GM19239 (cell line): ENCODE results near the gene TRIM9.

Source experiments
- DNase-seq: peaks from one replicate; pipeline ENCODE4 v3.0.0; 2011; ENCODE audit warnings: low spot score; ENCODE audit not compliant: insufficient read length
- FAIRE-seq: peaks from 2 replicates; lab custom pipeline; 2011; peaks lifted over from hg19 to GRCh38; lab: Jason Lieb, UNC

Gene TRIM9

DNA sequence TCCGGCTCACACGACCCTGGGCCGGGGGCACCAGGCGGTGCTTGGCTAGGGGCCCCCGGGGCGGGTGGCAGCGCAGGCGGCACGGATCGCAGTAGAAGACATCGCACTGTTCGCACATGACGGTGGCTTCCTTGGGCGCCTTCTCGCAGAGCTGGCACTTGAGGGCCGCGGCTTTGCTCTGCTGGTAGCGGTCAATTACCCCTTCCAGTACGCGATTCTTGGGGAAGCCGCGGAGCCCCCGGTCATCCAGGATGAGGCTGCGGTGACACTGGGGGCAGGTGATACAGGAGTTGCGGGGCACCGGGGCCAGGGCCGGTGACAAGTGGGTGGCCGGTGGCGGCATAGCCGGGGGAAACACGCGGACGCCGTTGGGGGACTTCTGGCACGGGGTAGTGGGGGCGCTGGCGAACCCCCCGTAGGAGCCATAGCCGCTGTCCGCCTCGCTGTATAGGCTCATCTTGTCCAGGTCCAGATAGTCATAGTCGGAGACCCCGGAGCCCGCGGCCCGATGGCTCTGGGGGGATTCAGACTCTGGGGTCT is 553 bp downstream of the TRIM9 start:
- no peak for DNase-seq
- no peak for FAIRE-seq

DNA sequence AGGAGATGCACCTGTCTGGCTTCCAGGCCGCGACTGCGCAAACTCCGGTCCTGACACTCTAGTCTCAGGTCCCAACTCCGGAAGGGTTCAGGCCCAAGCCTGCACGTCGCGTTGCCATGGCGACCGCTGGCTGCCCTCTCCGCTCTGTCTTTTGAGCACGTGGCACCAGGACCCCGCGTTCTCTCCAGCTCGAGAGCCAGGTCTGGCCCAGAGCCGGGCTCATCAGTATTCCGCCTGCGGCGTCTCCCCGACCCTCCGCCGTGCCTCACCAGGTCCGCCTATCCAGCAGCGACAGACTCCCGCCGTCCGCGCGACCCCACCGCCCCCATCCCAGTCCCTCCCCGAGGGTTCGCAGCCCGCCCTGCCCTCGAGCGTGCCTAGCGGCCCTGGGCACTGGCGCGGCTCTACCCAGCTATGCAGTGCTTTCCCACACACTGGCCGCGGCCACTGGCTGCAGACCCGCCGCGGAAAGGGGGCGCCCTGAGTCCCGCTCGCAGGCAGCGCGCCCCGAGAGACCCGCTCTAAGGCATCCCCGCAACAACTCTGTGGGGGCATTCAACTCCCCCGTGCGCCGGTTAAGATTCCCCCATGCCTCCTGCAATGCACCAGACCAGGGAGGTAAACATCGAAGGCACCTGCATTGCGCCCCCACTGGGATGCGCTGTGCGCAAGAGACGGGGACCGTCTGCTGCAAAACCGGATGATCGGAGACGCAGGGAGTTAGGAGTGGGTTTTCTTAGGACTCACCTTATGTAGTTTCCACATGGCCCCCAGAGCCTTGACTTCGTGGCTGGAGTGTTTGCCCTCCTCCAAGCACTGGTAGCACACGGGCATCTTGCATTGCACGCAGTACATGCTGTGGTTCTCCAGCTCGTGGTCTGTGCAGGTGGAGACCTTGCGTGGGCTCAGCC is 1.3 kb downstream of the TRIM9 start:
- FAIRE-seq (no peak), DNase-seq (peak; percentile 13)

DNA sequence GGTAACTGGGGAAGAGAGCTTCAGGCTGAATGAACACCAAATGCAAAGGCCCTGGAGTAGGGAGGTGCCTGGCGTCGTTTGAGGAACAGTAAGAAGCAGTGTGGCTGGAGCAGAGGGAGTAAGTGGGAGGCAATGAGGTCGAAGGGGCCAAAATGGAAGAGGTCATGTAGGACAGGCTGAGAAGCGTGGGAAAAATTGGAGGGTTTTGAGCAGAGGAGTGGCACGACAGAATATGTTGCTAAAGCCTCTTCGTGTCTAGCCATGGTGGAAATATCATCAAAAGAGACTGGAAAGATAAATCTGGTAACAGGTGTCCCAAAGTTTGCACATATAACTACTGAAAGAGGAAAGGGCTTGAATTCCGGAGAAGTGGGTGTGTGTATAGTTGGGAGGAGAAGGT is 1.9 kb downstream of the TRIM9 start:
- FAIRE-seq (no peak), DNase-seq (no peak)

DNA sequence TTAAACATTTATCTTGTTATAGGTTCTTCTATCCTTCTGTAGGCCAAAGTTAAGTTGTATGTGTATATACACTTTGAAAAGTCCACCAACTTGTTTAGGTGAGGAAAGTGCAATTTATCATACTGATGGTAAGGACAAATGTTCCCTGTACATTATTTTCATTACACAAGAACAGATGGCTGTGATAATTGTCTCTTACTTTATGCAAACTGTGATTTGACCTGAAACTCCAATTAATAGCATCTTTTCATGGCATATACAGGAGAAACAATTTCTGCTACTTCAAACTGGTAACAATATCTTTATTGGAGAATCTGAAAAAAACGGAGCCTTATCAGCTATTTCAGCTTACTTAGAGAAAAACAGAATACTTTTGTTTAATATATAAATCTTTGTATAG is 5.6 kb downstream of the TRIM9 start:
- FAIRE-seq (no peak), DNase-seq (no peak)

DNA sequence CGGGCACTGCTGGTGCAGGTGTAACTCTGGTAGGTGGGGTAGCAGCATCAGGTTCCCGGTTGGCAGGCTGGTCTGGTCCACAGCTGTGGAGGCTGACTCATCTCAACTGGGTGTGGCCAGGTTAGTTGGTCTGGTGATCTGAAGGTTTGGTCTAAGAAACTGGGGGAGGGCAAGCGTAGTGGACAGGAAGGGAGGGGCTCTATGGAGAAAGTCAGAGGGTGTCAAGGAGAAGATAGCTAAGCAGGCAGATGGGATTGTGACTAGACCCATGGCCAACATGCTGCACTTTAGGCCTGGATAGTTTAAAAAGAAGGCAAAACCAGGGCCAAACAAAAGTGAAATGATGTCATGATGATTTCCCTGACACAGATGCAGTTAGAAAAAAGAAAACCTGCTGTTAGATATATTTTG is 7.9 kb downstream of the TRIM9 start:
- no peak for DNase-seq

DNA sequence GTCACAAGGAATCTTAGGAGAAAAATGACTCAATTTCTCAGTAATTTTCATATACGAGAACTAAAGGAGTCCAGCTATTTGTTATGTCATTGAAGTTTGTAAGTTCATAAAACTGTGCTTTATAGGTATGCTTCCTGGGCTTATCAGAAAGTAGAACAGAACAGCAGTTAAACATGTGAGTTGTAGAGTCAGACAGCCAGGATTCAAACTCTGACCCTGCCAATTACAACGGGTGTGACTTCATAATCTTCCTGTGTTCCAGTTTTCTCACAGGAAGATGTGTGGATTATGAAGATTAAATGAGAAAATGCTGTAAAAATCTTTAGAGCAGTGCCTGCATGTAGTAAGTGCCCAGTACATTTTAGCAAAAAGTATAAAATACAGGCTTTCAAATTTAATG is 8.9 kb downstream of the TRIM9 start:
- no peak for DNase-seq
- no peak for FAIRE-seq

More for the DNA sequence above, 7.9 kb downstream of the TRIM9 start:
- no peak for FAIRE-seq

DNA sequence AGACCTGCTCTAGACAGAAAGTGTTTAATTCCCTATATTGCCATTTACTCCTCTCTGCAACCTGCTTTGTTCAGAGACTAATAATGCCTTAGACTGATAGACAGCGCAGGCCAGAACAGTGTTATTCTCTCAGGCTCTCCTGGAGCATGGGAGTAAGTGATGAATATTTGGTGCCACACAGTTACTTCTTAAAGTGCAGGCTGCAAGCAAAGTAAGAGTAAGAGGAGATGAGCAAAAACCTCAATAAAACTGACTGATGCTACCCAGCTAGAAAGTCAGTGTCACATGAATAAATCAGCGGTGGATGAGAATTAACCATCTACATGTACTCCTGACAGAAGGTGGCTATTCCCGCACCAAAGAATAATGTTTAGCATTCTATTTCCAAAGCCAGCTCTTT is 9.9 kb downstream of the TRIM9 start:
- FAIRE-seq: no peak

DNA sequence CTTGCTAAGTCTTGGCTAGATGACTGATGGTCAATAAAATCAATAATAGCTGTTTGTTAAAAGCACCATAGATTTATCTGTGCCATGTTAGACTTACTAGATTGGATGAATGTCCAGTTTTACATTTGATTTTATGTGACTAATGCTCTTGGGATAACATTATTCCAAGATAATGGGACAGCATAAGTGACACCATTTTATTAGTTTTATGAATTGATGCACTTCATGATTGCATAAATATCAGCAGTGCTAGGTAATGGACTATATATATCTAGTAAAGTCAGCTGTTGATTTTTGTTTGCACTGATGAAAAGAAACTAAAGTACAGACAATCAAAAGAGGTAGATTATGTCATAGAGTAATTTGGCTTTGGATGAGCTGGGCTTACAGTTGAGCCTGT is 10.4 kb downstream of the TRIM9 start:
- no peak for FAIRE-seq
- no peak for DNase-seq

More for the DNA sequence above, 9.9 kb downstream of the TRIM9 start:
- DNase-seq: no peak

DNA sequence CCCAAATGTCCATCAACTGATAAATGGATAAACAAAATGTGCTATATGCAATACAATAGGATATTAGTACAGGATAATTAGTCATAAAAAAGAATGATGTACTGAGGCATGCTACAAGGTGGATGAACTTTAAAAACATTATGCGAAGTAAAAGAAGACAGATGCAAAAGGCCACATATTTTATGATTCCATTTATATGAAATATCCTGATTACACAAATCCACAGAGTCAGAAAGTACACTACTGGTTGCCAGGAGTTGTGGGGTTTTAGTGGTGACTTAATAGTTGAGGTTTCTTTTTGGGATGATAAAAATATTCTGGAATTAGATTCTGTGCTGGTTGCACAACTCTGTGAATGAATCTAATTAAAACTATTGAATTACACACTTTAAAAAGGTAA is 12.6 kb downstream of the TRIM9 start:
- FAIRE-seq: no peak

DNA sequence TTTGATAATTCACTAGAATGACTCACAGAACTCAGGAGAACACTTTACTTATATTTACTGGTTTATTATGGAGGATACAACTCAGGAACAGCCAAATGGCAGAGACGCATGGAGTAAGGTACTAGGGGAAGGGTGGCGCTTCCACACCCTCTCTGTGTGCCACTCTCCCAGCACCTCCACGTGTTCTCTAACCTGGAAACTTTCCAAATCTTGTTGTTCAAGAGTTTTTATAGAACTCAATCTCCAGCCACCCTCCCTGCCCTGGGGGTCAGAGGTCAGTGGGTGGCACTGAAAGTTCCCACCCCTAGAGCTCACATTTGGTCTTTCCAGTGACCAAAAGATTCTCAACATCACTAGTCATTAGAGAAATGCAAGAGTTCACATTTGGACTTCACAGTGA is 13.2 kb downstream of the TRIM9 start:
- DNase-seq: no peak
- FAIRE-seq: no peak

More for the DNA sequence above, 12.6 kb downstream of the TRIM9 start:
- DNase-seq: no peak

DNA sequence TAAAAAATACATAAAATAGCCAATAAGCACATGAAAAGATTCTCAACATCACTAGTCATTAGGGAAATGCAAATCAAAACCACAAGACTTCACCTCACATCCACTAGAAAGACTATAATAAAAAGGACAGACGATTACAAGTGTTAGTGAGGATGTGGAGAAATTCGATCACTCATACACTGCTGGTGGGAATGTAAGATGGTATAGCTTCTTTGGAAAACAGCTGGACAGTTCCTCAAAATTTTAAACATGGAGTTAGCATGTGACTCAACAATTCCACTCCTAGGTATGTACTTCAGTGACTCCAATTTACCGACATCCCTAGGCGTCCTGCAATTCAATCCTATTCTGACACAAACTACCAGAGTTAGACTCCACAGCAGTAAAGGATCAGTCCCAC is 13.7 kb downstream of the TRIM9 start:
- FAIRE-seq: no peak
- no peak for DNase-seq

DNA sequence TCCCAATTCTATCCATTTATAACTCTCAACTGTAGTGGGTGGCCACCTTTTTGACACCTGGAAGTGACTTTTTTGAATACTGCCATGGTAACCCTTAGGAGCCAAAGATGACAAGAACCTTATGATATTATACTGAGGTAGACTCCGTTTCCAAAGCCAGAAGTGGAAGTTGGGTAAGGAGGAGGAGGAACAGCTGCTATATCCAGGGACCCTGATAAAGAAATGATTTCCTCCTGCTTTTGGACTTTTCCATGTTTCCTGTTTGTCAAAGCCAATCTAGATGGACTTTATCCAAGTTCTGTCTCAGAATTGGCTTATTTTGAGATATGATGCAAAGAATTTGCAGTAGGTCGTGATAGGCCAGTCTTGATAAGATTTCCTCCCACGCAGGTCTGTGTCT is 14.3 kb downstream of the TRIM9 start:
- FAIRE-seq (no peak), DNase-seq (no peak)

DNA sequence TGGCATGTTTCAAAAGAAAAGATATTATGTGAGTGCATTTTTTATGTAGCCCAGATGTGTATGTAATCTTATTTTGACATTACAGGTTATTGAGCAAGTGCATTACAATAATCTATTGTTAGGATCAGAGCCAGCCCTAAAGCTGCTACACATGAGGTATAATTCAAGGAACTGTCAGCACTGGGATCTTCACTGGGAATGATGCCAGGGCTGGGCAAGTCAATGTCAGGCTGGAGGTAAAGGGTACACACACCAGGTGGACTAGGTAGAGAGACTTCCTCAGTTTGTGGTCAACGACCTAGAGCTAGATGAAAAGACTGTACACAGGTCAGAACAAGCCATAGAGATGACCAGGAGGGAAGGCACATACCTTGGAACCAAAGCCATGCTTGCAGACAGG is 15.4 kb downstream of the TRIM9 start:
- no peak for DNase-seq
- no peak for FAIRE-seq

DNA sequence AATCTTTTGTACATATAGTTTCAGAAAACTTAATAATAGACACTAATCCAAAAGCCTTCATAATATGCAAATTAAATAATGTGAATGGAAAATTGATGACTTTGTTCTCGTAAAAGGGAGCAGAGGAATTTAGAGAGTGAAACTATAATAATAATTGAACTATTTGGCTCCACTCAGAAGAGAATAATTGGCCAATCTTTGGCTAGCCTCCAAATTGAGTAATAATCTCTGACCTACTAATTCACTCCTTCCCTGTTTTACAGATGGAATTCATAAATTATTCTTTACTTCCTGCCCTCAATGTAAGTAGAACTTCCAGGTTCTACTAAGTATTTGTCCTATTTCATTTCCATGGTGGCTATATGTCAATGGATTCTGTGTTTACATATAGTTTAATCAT is 15.8 kb downstream of the TRIM9 start:
- DNase-seq: no peak
- no peak for FAIRE-seq

DNA sequence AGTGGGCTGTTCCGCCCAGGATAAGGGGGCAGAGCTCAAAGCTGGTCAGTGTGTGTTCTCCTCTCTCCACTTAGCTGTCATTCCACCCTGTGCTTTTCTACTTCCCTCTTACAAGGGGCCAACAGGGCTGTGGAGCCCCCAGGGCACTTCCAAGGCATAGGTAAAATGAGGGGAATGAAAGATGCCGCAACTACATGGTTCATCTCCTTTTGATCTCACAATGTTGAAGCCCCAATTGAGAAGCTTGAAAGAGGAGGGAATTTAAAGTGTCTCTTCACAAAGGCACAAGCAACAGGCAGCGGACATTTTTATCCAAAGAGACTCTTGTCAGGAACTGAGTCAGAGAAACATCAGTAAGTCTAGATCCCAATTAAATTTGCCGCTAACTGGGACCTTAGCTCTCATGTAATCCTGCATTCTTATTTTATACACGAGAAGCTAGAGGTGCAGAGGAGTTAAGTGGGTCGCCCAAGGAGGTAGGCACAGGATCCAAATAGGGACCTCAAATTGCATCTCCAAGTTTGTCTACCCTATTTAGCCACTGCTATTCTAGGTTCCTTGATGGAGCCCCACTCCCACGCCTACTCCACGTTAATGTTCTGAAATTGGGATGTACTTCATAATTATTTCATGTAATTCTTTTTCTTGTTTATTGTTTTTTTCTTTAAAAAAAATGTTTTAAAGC is 20.1 kb downstream of the TRIM9 start:
- DNase-seq (no peak), FAIRE-seq (no peak)

DNA sequence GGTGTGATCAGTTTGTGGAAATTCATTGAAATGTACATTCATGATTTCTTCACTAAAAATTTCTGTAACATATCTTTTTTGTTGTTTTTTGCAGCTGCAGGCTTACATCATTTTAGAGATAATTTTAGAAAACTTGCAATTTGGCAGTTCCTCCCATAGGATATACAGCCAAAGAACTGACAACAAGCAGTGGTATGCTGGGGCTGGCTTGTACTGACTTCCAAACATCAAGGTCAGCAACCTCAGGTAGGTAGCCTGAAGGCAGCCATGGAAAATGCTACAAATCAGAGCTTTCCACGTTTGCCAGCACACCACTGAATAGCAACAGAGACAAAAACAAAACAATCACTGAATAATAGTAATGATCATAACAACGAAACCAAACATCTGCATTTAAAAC is 21.2 kb downstream of the TRIM9 start:
- DNase-seq (no peak), FAIRE-seq (no peak)

DNA sequence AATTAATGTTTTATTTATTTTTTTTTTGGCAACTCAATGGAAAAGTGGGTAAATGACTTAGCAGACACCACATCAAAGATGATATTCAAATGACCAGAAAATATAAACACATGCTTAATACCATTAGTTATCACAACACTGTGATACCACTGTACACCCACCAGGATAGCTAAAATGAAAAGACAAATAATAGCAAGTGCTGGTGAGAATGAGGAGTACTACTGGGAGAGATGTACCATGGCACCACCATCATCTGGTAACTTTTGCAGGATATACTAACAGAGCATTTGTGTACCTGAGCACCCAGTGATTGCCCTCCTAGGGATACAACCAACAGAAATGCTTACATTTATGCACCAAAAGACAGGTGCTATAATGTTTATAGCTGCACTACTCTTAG is 21.9 kb downstream of the TRIM9 start:
- FAIRE-seq: no peak

DNA sequence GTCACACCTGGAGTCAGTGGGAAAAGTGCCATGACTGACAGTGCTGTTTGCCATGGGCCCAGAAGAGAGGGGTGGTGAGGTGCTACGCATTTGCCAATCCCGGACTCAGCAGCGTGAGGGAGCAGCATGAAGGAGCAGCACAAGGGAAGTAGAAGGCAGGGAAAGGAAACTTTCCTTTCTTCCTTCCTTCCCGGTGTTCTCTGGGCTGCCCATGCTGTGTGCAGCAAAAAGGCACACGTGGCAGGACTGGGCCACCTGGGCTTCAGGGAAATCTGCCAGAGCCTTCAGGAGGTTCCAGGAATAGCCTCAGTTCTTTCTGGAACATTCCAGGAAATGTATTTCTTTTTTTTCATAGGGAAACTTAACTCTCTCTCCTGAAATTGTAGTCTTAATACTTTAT is 23.0 kb downstream of the TRIM9 start:
- no peak for FAIRE-seq
- no peak for DNase-seq

More for the DNA sequence above, 21.9 kb downstream of the TRIM9 start:
- no peak for DNase-seq

DNA sequence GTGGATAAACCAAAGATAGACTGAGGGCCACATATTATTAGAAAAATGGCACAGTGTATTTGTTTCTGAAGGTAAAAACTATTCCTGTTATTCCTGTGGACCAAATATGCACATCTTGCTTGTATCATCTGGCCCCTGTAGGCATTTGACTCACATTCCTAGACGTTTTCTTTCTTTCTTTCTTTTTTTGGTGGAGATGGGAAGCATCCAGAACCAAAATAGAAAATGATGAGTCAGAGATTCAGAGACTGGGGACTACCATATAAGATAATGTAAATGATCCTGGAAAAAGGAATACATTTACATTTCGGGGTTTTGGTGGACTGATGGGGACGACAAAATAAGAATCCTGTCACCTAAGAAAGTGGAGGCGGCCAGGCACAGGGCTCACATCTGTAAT is 24.2 kb downstream of the TRIM9 start:
- no peak for DNase-seq

DNA sequence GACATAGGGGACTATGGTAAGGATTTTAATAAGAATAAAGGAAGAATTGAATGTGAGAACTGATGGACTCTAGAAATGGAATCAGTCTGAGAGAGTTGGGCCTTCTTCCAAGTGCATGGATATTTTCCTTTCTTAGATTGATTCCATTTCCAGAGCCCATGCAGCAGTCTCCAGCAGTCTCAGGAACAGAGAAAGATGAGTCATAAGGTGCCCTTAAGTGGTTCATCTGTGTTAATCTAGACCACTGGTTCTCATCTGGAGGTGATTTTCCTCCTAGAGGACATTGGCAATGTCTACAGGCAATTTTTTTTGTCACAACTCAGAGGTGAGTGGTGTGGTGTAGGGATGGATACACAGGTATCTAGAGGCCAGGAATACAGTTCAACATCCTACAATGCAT is 25.9 kb downstream of the TRIM9 start:
- DNase-seq: no peak
- no peak for FAIRE-seq

More for the DNA sequence above, 24.2 kb downstream of the TRIM9 start:
- no peak for FAIRE-seq

DNA sequence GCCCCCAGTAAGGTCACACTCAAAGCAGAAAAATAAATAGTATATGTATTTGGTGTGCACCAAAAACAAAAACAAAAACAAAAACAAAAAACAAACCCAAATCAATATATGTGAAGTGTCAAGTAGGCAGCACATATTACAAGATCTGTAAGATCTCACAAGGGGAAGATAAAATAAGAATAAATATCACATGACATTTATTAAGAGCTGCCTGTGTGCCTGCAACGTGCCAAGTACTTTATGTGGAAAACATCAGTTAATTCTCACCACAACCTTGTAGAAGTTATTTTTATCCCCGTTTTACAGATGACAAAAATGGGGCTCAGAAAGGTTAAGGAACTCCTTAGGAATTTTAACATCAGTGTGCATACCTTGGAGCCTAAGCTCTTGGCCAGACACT is 26.6 kb downstream of the TRIM9 start:
- FAIRE-seq: no peak

More for the DNA sequence above, 26.6 kb downstream of the TRIM9 start:
- no peak for DNase-seq
